Heart left ventricle (tissue), 13 donors: ENCODE data around the gene MRS2.

Experiments
- CTCF ChIP-seq, 12 donors: fragments of 200-600 bp; sonication (generic) in 4 of 12; IDR thresholded peaks; one replicate each; pipeline versions ENCODE4 v1.5.0 to v1.8.0; 2018 to 2022; ENCODE audit warnings: antibody characterized with exemption in 12 of 12, mild to moderate bottlenecking in 5 of 12
- POLR2A ChIP-seq, 2 donors: fragments of 450-650 bp; IDR thresholded peaks; one replicate each; pipeline ENCODE4 v1.6.1; 2017; ENCODE audit warnings: antibody characterized with exemption in 2 of 2, mild to moderate bottlenecking in 2 of 2, moderate library complexity in 2 of 2
- donor health status: ischemic (EF 13 %, LVEDD 7.1; RV severe dilation, severe dysfunction).
- donor health status: DM: no; HTN: yes; CAD: no.
- donor health status: DM: no; HTN: no; CAD: no.
- donor health status: ischemic (EF 25% LVEDD 6.9; RV normal size, moderate dysfunction).
- donor health status: ischemic (EF 25% LVEDD 5.7; RV mildly dilated, moderate dysfunction).
- donor health status: ischemic (EF 35%, LVEDD 5.7; RV mildly dilated, moderate dysfunction).
- donor health status: nonischemic (EF 11% LVEDD 7.7; RV severe dilation, severe dysfunction).
- donor health status: DM: yes; HTN: yes; CAD: no.
- donor health status: PGD.
- donor health status: ischemic (EF 29% LVEDD 5.4; RV normal size, mild dysfunction).
- donor health status: nonischemic (EF 23%, LVEDD 6.1; RV moderate dilation, normal function).

DNA sequence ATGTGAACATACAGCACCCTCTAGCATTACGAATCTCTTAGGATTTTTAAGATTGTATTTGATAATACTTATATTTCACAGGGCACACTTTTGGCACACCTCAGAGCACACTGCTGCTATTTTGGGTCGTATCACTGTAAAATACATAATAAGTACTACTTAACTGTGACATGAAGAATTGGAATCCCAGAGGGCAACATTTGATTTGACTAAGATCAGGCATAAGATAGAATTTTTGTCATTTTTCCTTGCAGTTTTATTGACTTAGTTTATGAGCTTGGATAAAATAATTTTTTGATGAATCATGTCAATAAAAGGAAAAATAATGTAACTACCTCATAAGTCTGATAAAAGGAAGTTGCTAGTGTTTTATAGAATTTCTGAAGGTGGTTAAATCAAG lies 22.4 kb downstream of the MRS2 start:
- TF ChIP-seq CTCF (IDR thresholded peaks at IDR 0.05) (no peak), POLR2A (IDR thresholded peaks at IDR 0.05) (no peak)
